Breast epithelium (tissue), 3 donors: ENCODE data around the gene RAMACL.

Source experiments
- POLR2A ChIP-seq: fragments of 450-650 bp; IDR thresholded peaks from one replicate; pipeline ENCODE4 v1.6.1; 2016; ENCODE audit warnings: antibody characterized with exemption, mild to moderate bottlenecking, moderate library complexity
- POLR2AphosphoS5 ChIP-seq, 3 donors: sonication (generic); formaldehyde crosslinking; IDR thresholded peaks; one replicate each; pipeline ENCODE4 v1.6.1; 2017; ENCODE audit warnings: antibody characterized with exemption in 3 of 3
- TF ChIP-seq, protein P1 (sequence below), 3 donors: fragments of 450-650 bp; IDR thresholded peaks; one replicate each; pipeline ENCODE4 v1.5.1; 2016 to 2017; ENCODE audit warnings: antibody characterized with exemption in 3 of 3, mild to moderate bottlenecking in 3 of 3, moderate library complexity in 3 of 3

DNA sequence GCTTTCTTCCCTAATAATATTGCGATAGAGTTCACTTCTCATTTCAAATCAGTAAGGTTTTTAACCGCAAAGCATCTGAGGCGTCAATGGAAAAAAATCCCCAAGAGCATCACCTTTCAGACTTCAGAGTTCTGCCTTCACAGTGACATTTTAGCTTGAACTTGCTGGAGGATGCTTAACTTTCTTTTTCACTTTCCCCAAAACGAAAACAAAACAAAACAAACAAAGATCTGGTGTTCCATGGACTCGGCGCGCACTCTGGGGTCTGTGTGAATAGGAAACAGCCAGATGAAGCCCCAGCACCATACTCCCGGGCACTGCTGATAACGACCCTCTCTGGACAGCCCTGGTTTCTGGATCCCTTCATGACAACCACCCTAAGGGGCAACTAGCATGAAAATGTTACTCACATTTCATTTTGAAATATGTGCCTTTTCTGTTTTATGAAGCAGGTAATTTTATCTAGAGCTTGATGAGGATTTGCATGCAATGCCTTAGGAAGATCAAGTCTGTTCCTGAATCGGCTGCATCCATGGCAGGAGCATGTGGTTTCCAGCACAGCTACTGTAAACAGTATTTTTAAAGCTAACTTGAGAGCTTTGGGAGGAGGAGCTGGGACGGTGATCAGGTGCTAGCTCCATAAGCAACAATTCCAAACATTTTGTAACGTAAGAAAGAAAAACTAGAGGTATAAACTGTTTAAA lies 44.5 kb downstream of the RAMACL start:
- TF ChIP-seq, protein P1, sequence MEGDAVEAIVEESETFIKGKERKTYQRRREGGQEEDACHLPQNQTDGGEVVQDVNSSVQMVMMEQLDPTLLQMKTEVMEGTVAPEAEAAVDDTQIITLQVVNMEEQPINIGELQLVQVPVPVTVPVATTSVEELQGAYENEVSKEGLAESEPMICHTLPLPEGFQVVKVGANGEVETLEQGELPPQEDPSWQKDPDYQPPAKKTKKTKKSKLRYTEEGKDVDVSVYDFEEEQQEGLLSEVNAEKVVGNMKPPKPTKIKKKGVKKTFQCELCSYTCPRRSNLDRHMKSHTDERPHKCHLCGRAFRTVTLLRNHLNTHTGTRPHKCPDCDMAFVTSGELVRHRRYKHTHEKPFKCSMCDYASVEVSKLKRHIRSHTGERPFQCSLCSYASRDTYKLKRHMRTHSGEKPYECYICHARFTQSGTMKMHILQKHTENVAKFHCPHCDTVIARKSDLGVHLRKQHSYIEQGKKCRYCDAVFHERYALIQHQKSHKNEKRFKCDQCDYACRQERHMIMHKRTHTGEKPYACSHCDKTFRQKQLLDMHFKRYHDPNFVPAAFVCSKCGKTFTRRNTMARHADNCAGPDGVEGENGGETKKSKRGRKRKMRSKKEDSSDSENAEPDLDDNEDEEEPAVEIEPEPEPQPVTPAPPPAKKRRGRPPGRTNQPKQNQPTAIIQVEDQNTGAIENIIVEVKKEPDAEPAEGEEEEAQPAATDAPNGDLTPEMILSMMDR (IDR thresholded peaks at IDR 0.05), result no peak
- TF ChIP-seq POLR2A (no peak), POLR2AphosphoS5 (IDR thresholded peaks at IDR 0.05) (no peak)
